NOMO-1 (cell line): ENCODE measurements around the gene TIMM21.

Experiments used
- DNase-seq, 2 experiments: peaks; one replicate each; lab custom pipeline; 2025; ENCODE audit not compliant: unreplicated experiment in 2 of 2; lab: John Stamatoyannopoulos, UW

The TIMM21 gene

DNA sequence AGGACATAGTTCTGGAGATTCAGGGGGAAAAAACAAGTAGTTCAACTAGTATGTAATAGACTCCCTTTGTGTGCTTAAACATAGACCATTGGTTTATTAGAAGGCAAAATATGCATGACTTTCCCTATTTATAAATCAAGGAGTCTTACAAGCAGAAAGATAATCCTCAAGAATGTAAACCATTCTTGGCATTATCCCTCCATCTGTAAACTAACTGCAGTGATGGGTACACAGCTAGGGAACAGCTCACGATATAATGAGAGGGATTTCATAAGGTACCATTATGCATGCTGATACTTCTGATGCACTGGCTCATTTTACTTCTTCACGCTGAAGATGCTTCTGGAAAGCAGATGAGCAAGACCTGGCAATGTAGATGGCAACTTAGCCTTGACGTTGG, 1.6 kb upstream of the TIMM21 start:
- DNase-seq, result no peak

DNA sequence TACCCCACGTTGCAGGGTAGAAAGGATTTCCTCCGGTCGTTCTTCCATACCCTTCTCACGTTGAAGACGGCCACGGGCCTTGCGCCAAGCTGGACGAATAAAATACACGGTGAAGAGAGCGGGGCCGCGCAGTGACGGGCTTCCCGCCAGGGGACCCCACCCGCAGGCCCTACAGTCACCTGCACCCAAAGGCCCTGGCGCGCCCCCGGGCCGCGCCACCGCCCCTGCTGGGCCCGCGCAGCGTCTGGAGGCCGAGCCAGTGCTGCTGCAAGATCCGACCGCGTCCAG, 888 bp upstream of the TIMM21 start:
- DNase-seq, result no peak

DNA sequence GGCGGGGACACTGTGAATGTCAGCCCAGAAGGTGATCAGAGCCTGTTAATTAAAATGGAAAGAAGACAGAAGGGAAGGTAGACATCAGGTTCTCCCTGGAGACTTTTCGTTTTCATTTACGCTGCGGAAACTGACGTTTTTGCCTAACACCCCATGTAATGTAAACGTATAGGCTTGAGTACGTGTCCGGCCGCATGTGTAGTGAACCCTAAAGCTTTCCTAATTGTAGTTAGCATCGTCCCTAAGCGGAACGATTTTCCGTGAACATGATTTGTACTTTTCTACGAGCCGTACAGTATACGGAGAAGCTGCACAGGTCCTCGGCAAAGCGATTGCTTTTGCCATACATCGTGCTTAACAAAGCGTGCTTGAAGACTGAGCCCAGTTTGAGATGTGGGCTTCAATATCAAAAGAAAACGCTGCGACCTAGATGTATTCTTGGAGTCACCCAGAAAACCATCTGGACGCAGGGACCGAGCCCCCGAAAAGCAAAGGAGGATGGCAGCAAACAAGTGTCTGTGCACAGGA, 284 bp downstream of the TIMM21 start:
- no peak for DNase-seq

DNA sequence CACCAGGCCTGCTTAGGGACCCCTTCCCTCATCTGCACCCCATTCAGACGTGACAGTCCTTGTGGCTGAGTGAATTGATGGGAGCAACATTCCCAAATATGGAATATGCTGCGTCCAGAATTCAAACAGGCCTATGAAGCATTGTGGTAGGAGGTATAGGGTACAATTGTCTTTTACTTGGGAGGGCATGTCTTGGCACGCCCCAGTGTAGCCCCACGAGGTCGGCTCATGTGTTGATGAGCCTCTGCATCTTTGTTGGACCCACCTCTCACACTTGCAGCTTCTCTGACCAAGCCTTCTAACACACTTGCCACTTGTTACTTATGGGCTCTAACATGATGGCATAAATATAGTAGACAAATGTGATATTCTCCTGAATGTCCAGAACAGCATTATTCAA, 1.6 kb downstream of the TIMM21 start:
- DNase-seq, result no peak

DNA sequence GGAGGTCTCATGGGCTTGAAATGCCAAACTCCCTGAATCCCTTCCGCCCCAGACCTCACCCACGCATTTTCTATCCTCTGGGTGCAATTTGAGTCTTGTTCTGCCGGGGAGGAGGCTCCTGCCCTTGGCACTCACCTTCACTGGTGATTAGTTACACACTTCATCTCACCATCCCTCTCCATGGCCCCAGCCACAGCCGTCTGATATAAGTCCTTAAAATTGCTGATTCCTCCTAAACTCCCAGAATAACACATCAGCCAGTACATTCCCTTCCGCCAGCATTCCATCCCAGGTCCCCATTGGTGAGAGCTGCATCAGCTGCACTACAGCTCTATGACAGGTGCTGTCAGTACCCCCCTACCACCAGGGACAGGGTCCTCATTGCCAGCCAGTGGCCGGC, 3.9 kb downstream of the TIMM21 start:
- DNase-seq, result no peak

DNA sequence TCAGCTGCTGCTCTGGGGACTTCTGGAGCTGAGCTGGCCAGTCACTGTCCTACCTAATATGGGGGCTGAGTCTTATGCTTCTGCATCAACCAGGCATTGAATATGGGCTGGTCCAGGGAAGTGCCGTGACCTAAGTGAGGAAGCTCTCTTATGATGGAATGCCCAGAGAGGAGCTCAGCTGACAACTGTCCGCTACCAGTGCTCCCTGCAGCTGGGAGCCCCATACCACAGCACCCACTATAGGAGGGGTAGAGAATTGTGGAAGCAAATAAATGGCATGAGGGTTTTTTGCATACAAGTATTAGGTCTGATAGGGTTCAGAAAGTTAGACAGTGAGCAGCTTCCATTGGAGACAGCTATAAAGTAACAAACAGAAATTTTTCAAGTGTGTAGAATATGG, 4.5 kb downstream of the TIMM21 start:
- no peak for DNase-seq

DNA sequence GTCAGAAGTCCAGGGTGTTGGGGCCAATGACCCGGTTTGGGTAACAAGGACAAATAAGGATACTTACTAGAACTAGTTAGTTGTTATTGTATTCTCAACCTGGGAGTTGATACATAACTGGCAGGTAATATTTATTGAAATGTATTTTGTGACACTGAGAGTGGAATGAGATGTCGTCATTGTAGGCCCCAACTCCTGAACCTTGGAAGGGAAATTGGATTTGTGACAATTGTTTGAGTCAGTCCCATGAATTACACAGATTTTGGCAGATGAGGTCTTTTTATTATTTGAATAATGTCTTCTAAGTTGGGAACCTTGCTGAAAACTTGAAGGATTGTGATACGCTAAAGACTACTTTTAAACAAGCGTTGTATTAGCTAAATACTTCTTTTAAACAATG, 5.1 kb downstream of the TIMM21 start:
- DNase-seq, result no peak

DNA sequence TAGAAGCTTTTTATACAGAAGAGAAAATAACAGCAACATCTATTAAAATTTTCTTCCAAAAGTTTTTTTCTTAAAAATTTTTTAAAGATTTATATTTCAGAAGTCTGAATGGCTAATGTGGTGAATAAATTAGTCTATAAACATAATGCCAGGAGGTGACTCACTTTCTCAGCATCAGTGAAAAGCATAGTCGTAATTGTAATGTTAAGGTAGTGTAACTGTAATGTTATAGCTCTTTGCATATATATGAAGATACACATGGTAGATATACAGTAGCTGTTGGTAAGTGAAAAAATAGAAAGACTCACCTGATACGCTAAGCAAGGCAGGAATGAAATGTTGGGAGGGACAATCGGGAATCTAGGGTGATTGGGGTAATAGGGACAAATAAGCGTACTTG, 5.5 kb downstream of the TIMM21 start:
- DNase-seq, result no peak

DNA sequence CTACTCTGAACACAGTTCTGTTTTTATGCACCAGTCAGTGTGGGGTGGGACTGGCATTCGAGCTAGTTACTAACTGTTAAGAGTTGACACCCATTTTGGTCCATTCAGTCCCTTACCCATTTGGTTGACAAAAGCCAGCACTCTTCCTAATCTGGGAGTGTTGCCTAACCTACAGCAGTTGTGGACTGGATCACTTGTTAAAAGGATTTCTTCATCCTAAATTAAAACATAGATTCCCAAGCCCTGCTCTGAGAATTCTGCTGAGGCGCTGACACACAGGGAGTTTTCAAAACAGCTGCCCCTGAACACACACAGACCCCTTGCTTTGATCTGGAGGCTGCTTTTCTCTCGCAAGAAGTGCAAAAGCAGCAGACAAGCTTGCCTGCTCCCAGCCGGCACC, 6.4 kb downstream of the TIMM21 start:
- DNase-seq, result no peak

DNA sequence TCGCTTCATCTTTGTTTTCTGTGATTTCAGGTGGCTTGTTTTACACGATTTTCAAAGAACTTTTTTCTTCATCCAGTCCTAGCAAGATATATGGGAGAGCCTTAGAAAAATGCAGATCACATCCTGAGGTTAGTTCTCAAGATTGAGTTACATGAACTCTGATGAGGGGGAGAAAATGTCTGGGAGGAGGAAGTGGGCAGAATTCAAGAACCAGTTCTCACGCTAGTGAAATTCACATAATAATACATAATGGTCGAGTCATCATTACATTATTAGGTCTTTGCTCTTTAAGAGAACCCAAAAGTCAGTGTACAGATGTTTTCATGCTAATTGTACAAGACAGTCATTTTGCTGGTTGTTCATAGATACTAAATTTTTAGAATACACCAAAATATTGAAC, 7.0 kb downstream of the TIMM21 start:
- no peak for DNase-seq

DNA sequence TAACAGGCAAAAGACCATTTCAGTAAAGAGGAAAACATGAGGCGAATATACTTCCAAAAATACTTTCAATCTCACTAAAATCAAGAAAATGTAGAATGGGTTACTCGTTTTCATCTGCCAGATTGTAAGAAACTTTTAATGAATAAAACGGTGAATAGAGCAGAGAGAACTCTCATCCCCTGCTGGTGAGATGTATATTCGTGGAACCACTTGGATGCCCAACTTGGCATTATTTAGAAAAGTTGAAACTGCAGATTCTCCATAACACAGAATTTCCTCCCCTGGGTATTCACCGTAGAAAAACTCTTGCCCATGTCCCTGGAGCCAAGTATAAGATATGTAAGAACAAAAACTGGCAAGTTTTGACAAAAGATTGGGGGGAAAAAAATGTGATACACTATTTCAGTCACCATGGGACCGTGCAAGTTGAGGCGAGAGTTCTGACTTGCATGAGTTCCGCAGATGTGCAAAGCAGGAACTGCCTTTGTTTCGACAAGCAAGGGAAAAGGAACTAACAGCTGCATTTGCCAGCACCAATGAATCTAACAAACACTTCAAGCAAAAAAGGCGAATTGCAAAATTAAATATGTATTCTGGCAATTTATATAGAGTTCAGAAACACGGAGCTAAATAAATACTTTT, 14.8 kb downstream of the TIMM21 start:
- DNase-seq, result peak; percentile 31 to 77

DNA sequence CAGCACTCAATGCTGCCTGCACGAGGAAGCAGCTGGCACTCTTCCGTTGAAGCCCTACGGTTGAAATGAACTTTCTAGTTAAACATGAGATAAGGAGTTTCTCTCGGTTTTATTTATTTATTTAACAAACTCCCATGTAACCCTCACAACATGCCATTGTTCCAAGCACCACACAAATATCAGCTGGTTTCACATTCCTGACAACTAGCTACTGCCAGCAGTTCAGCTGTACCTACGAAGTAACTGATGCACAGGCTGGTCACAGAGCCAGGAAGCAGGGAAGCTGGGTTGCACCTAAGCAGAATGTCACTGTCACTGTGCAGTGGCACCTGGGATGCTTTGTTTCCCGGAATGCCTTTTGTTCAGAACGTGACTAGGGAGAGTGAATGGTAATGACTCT, 18.1 kb downstream of the TIMM21 start:
- DNase-seq, result no peak

DNA sequence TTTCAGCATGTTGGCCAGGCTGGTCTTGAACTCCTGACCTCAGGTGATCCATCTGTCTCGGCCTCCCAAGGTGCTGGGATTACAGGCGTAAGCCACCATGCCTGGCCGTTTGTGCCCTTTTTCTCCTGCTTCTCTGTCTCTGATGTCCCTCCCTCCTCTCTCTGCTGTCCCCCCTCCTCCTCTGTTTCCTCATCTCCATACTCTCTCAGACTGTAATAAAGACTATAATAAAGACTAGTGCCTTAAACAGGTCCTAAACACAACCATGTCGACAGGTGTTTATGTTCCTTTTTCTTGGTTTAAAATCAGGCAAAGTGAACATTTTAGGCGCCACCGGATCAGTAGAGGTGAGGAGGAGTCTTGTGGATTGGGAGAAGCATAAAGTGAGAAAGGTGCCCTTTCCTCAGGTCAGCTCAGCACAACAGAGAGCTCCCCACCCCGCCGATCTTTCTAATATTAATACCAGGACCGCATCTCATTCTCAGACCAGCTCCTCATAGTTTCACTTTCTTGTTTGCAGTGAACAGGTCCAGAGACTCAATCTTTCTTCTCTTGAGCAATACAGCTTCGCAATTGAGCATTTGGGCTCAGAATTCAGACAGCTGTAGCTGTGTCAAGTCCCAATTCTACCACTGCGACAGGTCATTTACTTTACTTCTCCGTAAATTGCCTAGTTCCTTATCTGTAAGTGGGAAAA, 23.7 kb downstream of the TIMM21 start:
- peak; percentile 32 to 65 for DNase-seq

DNA sequence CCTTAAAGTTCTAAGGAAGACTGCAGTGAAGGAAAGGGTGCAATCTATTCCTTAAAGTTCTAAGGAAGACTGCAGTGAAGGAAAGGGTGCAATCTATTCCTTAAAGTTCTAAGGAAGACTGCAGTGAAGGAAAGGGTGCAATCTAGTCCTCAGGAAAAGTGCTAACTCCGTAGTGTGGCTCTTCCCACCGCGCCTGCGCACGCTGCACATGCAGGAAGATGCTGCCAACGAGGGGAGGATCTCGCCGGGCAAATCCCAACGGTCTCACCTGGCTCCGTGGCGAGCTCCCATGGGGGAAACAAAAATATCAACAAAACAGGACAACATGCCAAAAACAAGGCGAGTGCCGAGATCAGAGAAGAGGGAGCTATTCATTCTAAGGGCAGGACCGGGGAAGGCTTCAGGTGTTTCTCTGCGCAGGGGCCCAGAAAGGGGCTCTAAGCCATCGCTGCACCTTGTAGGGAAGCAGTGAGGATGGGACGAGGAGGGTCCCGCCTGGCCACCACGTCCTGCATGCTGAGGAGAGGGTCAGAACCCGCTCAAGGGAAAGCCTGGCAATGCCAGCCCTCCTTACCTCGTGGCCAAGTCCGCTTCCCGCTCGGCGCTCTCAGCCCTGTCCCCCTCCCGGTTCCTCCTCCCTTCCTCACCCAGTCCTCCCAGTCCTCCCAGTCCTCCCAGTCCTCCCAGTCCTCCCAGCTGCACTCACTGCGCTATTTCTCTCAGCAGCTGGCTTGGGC, 24.5 kb downstream of the TIMM21 start:
- DNase-seq, result no peak

DNA sequence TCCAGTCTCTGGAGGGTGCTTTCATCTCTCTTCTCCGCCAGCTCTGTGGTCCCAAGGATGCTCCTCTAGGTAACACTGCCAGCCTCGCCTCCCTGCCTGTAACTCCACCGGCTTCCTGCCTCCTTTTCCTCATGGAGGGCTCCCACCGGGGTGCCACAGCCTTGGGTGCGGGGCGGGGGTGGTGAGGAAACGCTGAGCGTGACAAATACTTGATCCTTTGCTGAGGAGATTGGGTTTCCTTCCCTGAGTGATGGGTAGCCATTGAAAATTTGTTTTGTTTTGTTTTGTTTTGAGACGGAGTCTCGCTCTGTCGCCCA, 25.1 kb downstream of the TIMM21 start:
- DNase-seq, result no peak

DNA sequence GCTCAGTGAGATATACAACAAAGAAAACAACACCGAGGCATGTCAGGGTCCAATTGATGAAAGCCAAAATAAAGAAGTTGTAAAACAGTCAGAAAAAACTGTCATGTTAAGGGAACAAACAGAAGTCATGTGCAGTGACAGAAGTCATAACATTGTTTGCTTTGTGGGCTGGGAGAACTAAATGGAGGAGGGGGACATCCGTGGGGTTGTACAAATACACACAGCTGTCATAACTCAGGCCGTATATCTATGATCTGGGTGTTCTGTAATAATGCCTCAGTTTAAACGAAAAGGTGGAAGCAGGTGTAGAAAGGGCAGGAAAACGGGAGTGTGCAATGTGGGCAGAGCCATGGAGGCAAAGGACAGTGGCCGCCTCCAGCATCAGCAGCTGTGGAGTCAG, 27.3 kb downstream of the TIMM21 start:
- DNase-seq, result no peak

DNA sequence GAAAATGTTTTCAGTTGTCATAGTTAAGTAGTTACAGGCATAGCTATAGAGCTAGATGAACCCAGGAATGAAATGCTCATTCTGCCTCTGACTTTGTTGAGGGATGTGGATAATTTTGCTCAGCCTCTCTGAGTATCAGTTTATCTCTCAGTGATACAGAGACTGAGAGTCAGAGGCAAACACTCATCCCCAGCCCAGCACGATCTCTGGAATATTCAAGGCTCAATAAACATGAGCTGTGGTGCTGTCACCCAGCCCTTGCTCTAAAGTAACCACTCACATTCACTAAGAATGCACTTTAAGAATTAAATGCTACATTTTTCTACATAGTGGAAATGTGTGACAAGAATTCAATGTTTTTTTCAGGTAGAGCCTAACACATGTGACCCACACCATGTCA, 30.6 kb downstream of the TIMM21 start:
- no peak for DNase-seq

DNA sequence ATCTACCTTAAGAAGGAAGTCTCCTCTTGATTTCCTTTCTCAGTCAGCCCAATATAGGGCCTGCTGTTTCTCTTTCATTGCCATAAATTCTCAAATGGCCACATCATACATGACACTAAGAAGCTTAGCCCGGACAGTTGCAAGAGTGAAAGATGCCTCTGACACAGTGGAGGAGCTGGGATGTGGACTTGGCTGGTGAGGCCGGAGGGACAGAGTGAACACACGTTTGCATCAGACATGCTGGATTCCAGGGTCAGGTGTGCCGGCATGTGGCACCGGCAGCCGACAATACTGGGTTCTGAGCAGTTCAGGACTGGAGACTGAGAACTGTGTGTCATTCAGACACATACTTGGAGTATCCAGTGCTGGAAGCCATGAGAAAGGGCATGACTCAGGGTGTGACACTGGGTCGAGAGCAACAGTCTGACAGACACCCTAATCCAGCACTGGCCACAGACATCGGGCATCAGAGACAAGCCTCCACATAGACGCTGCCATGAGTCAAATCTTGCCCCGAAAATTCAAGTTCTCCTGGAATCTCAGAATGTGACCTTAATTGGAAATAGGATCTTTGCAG, 31.4 kb downstream of the TIMM21 start:
- DNase-seq, result no peak

DNA sequence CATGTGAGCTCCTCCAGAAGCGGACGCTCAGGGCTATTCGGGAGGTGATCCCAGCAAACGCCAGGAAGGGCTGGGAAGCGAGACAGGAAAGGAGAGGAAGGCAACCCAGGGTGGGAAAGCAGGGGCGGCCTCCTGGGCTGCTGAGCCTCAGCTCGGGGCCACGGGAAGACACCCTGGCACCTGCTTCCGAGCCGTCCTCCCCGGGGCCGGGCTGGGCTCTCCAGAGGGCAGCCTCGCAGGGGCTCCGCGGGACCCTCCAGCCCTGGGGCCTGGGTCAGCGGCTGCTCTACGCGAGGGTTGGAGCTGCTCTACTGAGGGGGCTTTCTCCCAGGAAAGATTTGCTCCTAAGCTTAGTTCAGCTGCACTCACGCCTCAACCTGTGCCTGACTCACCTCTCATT, 34.0 kb downstream of the TIMM21 start:
- no peak for DNase-seq

DNA sequence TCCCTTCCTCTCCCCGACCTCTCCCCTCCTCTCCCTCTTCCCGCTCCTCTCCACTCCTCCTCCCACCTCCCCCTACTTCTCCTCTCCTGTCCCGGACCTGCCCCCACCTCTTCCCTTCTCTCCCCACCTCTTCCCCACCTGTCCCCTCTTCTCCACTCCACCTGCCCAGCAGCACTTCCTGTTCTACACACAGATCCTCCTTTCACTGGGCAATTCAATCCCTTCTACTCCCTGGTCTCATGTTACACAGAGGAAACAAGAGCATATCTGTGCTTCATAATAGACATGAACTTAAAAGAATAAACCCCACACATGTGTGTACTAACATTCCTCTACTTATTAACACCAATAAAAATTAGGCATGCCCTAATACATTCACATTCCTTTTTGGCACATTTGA, 34.8 kb downstream of the TIMM21 start:
- no peak for DNase-seq

DNA sequence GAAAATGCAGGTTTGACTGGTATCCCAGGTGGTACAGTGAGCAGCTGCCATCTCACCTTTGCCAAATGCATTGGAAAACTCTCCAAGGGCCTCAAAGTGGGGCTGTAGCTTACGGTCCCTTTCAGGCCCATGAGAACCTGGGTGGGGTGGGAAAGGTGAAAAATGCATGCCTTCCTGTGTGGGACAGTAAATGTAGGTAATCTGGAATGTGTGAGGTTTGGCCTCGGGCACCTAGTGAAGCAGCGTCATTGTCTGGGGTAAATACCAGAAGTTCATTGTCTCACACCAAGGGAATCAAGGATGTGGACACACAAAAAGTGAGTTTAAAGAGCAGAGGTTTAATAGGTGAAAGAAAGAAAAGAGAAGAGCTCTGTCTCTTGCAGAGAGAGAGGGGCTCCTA, 36.6 kb downstream of the TIMM21 start:
- no peak for DNase-seq

DNA sequence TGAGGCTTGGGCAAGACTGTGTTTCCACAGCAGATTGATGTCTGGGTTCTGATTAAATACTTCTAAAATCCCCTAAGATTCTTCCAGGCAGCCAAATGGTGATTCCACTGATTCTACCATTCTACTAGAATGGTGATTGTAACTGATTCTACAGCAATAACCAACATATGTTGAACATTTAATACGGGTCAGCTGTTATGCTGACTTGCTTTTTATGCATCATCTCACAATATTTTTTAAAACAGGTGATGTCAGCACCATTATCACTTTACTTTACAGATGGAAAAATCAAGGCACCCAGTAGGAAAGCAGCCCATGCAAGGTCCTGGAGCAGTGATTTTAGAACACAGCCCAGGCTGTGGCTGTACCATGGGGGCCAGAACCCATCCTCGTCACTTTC, 37.5 kb downstream of the TIMM21 start:
- DNase-seq, result no peak
